GM18873 (cell line): Measurements from ENCODE around the gene OR5F1.

Source experiments
- ATAC-seq: cut with Tn5 transposase; IDR thresholded peaks from one replicate; pipeline ENCODE4 v1.9.1; 2021; ENCODE audit warnings: mild to moderate bottlenecking, moderate library complexity, moderate number of reproducible peaks; ENCODE audit not compliant: unreplicated experiment, low FRiP score

Gene OR5F1

GRCh38 chr11:55994525-55994924 lies at the start of gene OR5F1:
OR5F1 (minus strand) TSS chr11:55994625; CDS start chr11:55994625, 0 bp downstream.
- ATAC-seq: no peak

GRCh38 chr11:56027354-56027753 lies 32.9 kb upstream of the OR5F1 start, which contains the start of gene OR5AS1:
OR5AS1 (plus strand) TSS chr11:56027654; CDS start chr11:56030419, 2,765 bp downstream.
- ATAC-seq: no peak

- ATAC-seq: no peak
These were observed 19.4 kb upstream of the OR5F1 start for GRCh38 chr11:56013805-56014204.

- no peak for ATAC-seq
These were observed 16.3 kb upstream of the OR5F1 start for GRCh38 chr11:56010716-56011115.

- ATAC-seq: no peak
These were observed 23.5 kb downstream of the OR5F1 start for GRCh38 chr11:55970935-55971334.

GRCh38 chr11:55969845-55970244 lies 24.6 kb downstream of the OR5F1 start, which contains the start of gene OR10AG1:
OR10AG1 (minus strand) TSS chr11:55969945; CDS start chr11:55969907, 38 bp downstream.
- ATAC-seq: no peak

- ATAC-seq: no peak
These were observed 26.5 kb downstream of the OR5F1 start for GRCh38 chr11:55967914-55968313.

GRCh38 chr11:55966391-55966790 lies 28.0 kb downstream of the OR5F1 start:
- no peak for ATAC-seq

GRCh38 chr11:55956521-55956920 lies 37.9 kb downstream of the OR5F1 start:
- ATAC-seq: no peak

- no peak for ATAC-seq
These were observed 45.1 kb downstream of the OR5F1 start for GRCh38 chr11:55949330-55949729.
